Stimulated activated CD4-positive, alpha-beta T cell treated with anti-CD3 and anti-CD28 coated beads, Interleukin-1b, Interleukin-23, amount 100 ng/mL, for 4 hours (primary cell): ENCODE data around the gene ATXN7.

Experiments used
- DNase-seq, 2 donors: peaks; one replicate each; pipeline ENCODE4 v3.0.0-alpha.2; 2020; ENCODE audit warnings: low read depth in 2 of 2

Gene ATXN7

DNA sequence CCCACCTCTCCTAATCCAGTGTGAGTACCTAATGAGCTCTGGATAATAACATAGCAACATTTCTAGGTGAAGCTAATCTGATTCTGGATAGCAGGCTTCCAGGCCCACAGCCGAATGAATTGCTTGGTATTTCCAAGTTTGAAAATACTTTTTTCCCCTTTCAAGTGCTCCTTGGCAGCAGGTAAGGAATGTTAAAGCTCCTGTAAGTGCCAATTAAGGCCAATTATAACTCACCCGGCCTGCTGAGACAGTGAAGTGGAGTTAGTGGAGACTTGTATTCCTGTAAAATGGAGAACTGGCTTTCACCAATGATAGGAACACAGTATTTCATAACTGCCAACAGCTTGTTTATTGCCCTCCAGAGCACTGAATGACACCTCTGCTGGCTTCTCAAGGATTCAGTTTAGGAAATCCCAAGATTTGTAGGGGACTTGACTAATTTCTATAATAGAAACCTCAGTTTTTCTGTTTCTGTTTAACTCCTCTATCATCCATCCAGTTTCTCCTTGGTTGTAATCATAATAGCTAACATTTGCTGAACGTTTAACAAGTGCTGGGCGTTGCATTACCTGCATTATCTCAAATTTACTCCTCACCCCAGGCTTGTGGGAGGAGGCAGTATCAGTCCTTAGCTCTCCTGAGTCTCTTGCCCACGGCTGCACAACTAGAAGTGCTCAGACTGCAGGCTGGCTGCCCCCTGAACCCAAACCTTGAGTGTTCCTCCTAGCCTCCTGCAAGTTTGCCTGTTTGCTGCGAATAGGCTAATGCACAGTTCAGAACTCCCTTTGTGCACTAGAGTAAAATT is 101.2 kb downstream of the ATXN7 start:
- no peak for DNase-seq

DNA sequence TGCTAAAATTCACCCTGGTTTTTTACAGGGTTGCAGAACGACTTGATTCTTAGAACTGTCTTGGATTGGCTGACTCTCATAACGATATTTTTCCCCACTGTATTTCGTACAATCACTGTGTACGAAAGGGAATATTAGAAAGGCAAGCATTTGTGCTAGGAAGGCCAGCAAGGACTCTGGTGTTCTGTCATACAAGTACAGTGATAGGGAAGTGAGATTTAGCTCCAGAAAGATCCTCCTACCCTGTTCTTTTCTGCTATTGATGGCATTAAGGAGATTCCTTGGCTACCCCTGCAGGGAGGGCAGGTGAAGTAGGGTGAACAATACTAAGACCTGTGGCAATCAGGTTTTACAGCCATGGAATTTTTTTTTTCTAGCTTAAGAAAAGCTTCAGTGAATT is 102.3 kb downstream of the ATXN7 start:
- DNase-seq: no peak

- no peak for DNase-seq
These were observed 103.2 kb downstream of the ATXN7 start for GRCh38 chr3:63966871-63967270.

- no peak for DNase-seq
These were observed 104.3 kb downstream of the ATXN7 start for GRCh38 chr3:63967675-63968611.

GRCh38 chr3:63968612-63969350 is 105.1 kb downstream of the ATXN7 start:
- DNase-seq: no peak

GRCh38 chr3:63969876-63970275 is 106.2 kb downstream of the ATXN7 start:
- DNase-seq: no peak

DNA sequence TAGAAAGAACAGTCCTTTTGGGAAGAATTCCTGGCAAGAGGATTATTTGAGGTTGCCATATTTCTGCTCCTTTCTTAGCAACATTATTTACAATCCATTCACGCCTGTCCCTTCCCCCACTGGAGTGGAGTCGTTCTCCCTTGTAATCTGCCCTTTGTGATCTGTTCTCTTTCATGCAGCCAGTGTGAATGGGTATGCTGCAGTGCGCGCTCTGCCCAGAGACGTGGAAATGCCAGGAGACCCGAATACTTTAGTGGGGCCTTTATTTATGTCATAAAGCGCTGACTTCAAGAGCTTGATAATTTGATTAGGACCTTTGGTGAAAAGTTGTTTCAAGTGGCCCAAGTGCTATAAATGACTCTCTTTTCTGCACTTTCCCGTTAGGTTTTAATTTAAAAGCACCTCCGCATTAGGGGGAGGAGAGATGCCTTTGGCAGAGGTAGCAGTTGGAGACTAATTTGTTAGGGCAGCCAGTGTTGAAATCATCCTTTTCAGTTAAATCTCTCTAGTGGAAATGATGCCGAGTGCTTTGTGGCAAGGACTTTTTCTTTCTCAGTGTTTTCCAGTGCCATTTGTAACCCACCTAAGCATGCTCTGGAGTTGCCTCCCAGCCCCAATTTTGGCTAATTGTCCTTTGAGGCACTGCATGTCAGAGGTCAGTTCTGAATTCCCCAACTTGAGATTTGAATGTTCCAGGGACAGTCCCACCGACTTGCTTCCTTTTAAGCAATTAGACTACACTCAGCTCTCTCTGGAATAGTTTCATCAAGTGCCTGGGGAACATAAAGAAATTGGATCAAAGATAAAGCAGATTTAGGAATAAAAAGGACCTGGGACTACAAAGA is 107.2 kb downstream of the ATXN7 start:
- no peak for DNase-seq

- no peak for DNase-seq
These were observed 108.5 kb downstream of the ATXN7 start for GRCh38 chr3:63972196-63972595.

GRCh38 chr3:63972987-63973386 is 109.3 kb downstream of the ATXN7 start:
- DNase-seq: no peak

- DNase-seq: no peak
These were observed 109.7 kb downstream of the ATXN7 start for GRCh38 chr3:63973406-63973805.

- no peak for DNase-seq
These were observed 110.8 kb downstream of the ATXN7 start for GRCh38 chr3:63974451-63974850.

- DNase-seq: no peak
These were observed 112.1 kb downstream of the ATXN7 start for GRCh38 chr3:63975723-63976122.

DNA sequence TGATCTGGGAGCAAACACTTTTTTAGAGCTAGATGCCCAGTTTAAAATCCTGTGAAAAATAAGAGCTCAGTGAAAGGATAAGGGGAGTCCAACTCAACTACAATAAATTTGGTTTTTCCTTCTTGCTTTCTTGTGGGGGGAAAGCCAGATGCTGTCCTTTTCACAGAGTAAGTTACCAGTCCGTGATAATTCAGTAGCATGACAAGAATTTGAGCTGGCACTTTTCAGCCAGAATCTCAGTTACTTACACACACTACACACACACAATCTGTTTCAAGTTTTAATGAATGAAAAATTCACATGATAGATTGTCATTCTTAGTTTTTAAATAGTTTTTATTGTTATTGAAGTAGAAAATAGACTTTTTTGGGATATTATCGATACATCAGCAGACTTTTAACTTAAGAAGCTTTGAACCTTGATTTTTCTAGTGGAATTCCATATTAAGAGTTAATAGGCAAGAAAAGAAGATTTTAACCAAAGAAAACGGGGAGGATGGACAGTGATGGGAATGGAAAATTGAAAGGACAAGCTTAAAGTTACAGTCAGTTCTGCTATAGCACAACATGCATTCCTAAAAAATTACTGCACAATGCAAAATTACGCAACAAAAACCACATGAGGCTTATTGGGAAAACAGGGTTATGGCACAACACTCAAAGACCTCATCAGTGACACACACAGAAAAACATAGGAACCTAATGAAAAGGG is 112.6 kb downstream of the ATXN7 start:
- no peak for DNase-seq

DNA sequence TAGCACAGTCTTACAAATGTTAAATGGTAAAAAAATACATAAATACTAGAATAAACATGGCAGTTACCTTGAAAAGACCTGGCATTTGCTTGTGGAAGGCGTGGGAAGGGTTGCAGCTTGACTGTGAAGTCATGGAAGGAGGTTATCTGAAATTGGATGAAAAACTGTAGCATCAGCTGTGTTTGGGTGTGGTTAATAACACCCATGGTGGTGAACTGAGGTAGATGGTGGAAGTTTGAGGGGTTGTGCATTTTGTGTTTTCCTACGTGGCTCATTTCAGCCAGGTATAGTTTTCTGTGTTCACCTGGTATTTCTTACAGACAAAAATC is 113.2 kb downstream of the ATXN7 start:
- DNase-seq: no peak

DNA sequence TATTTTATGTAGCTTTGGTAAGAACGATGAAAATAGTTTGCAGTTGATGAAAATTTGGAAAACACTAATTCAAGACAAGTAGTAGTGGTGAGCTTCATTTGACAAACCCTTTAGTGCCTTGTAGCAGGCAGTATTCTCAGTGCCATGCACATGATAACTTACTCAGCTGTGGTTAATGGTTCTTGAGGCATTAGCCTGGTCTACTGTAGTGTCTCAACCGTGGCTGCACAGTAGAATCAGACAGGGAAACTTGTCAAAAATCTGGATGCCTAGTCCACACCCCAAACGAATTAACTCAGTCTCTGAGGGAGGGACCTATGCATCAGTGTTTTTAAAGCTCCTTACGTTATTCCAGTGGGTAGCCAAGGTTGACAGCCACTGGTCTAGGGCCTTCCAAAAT is 114.2 kb downstream of the ATXN7 start:
- DNase-seq: no peak

- DNase-seq: no peak
These were observed 115.6 kb downstream of the ATXN7 start for GRCh38 chr3:63979093-63979885.

- no peak for DNase-seq
These were observed 116.4 kb downstream of the ATXN7 start for GRCh38 chr3:63980019-63980418.

GRCh38 chr3:63980830-63981498 is 117.3 kb downstream of the ATXN7 start:
- no peak for DNase-seq

DNA sequence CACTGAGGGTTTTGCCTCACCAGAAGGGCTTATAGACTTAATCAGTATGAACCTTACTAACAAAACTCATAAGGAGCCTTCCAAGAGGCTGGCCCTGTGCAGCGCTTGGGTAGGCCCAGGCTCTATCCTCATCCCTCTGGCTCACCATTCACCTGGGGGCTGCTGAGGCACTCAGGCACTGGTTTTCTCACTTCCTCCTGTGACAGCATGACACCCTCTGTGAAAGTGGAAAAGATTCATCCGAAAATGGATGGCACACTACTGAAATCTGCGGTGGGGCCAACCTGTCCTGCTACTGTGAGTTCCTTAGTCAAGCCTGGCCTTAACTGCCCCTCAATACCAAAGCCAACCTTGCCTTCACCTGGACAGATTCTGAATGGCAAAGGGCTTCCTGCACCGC is 118.3 kb downstream of the ATXN7 start:
- DNase-seq: no peak
